A549 (cell line): Measurements from ENCODE around the gene XRCC3. TPM values are rescaled to one million over a fixed set of nuclear protein-coding genes. Genes with fewer than 3 reads are reported as not detected.

ENCODE experiments used
- ATAC-seq, 2 experiments: fragments of 200-7000 bp in 1 of 2; fragments of >200 bp in 1 of 2; cut with Nextera tagmentation in 1 of 2; cut with Tn5 transposase in 1 of 2; 3 replicates each; pipeline versions ENCODE4 v1.8.0 to v1.9.1; 2018 to 2020; ENCODE audit warnings: mild to moderate bottlenecking in 1 of 2, moderate library complexity in 1 of 2
- CTCF ChIA-PET: fragments of 300-600 bp; sonication (Branson Sonifier 250); formaldehyde crosslinking; extraction: SDS; loops from one replicate; lab custom pipeline; 2021; ENCODE audit warnings: antibody characterized with exemption, inconsistent platforms; lab: Yijun Ruan, JAX
- POLR2A ChIA-PET: fragments of 350-600 bp; formaldehyde crosslinking; extraction: SDS; loops from one replicate; lab custom pipeline; 2021; ENCODE audit warnings: antibody characterized with exemption, inconsistent platforms; lab: Yijun Ruan, JAX
- DNase-seq, 2 experiments: peaks; one replicate each; pipeline versions ENCODE4 v3.0.0 to v3.0.0-alpha.2; 2011 to 2016; ENCODE audit warnings: low read depth in 1 of 2, low spot score in 1 of 2
- FAIRE-seq: peaks from 2 replicates; lab custom pipeline; 2011; peaks lifted over from hg19 to GRCh38; lab: Jason Lieb, UNC
- H3K27ac ChIP-seq, 2 experiments: fragments of >200 bp; sonication (Bioruptor Twin); formaldehyde crosslinking; 3 replicates each; pipeline ENCODE4 v1.5.1; 2016 to 2017
- H3K4me1 ChIP-seq: fragments of >200 bp; sonication (Bioruptor Twin); formaldehyde crosslinking; 3 replicates; pipeline ENCODE4 v1.6.1; 2016
- H3K4me2 ChIP-seq: fragments of >200 bp; sonication (Bioruptor Twin); formaldehyde crosslinking; 3 replicates; pipeline ENCODE4 v1.6.1; 2016
- H3K4me3 ChIP-seq: fragments of >200 bp; sonication (Bioruptor Twin); formaldehyde crosslinking; 3 replicates; pipeline ENCODE4 v1.5.1; 2016
- H3K9me3 ChIP-seq: fragments of >200 bp; sonication (Bioruptor Twin); formaldehyde crosslinking; 3 replicates; pipeline ENCODE4 v1.6.1; 2016
- CBX2 ChIP-seq: fragments of 200-600 bp; sonication (generic); IDR thresholded peaks from 2 replicates; pipeline ENCODE4 v1.6.1; 2016; ENCODE audit warnings: low read depth, mild to moderate bottlenecking, borderline replicate concordance
- CHD2 ChIP-seq: fragments of 150-350 bp; IDR thresholded peaks from 2 replicates; pipeline ENCODE4 v1.6.1; 2014; ENCODE audit warnings: low read length; ENCODE audit not compliant: partially characterized antibody
- CTCF ChIP-seq: fragments of >200 bp; sonication (Bioruptor Twin); formaldehyde crosslinking; IDR thresholded peaks from 3 replicates; pipeline ENCODE4 v1.5.1; 2016
- EHF ChIP-seq: fragments of 250-450 bp; sonication (Bioruptor Pico); IDR thresholded peaks from 2 replicates; pipeline ENCODE4 v1.5.0; 2020; ENCODE audit warnings: mild to moderate bottlenecking
- ESRRA ChIP-seq: fragments of 150-350 bp; IDR thresholded peaks from 2 replicates; pipeline ENCODE4 v1.6.1; 2014; ENCODE audit warnings: mild to moderate bottlenecking, low read length, borderline replicate concordance
- FOSB ChIP-seq: fragments of 250-450 bp; sonication (Bioruptor Pico); IDR thresholded peaks from 2 replicates; pipeline ENCODE4 v1.5.0; 2020; ENCODE audit warnings: mild to moderate bottlenecking, moderate library complexity
- GATA3 ChIP-seq: IDR thresholded peaks from 2 replicates; pipeline ENCODE4 v1.6.1; 2012; ENCODE audit warnings: borderline replicate concordance
- JUNB ChIP-seq: fragments of >200 bp; sonication (Bioruptor Twin); formaldehyde crosslinking; IDR thresholded peaks from 2 replicates; pipeline ENCODE4 v1.6.1; 2016
- MAFK ChIP-seq: fragments of 450-650 bp; IDR thresholded peaks from 2 replicates; pipeline ENCODE4 v1.6.1; 2014; ENCODE audit not compliant: partially characterized antibody
- MAX ChIP-seq: IDR thresholded peaks from 2 replicates; pipeline ENCODE4 v1.6.1; 2012
- MYC ChIP-seq: IDR thresholded peaks from 2 replicates; pipeline ENCODE4 v1.6.1; 2012; ENCODE audit warnings: mild to moderate bottlenecking, inconsistent platforms, low read length, improper control_type of control experiment, borderline replicate concordance
- NFE2L2 ChIP-seq: fragments of 150-350 bp; conservative IDR thresholded peaks from 2 replicates; pipeline ENCODE4 v1.6.1; 2014; ENCODE audit warnings: low read length
- NR3C1 ChIP-seq: fragments of >200 bp; sonication (Bioruptor Twin); formaldehyde crosslinking; IDR thresholded peaks from 3 replicates; pipeline ENCODE4 v1.6.1; 2017
- PBX3 ChIP-seq: IDR thresholded peaks from 2 replicates; pipeline ENCODE4 v1.6.1; 2012
- REST ChIP-seq: fragments of 200-600 bp; sonication (generic); IDR thresholded peaks from 2 replicates; pipeline ENCODE4 v1.6.1; 2016; ENCODE audit warnings: antibody characterized with exemption, mild to moderate bottlenecking, moderate library complexity
- TFCP2L1 ChIP-seq: fragments of 250-450 bp; sonication (Bioruptor Pico); IDR thresholded peaks from 2 replicates; pipeline ENCODE4 v1.5.0; 2021; ENCODE audit warnings: mild to moderate bottlenecking
- ZFP36 ChIP-seq: fragments of 450-650 bp; IDR thresholded peaks from 2 replicates; pipeline ENCODE4 v1.6.1; 2014; ENCODE audit warnings: borderline replicate concordance; ENCODE audit not compliant: partially characterized antibody
- ZNF302 ChIP-seq: fragments of 250-450 bp; sonication (Bioruptor Pico); IDR thresholded peaks from 2 replicates; pipeline ENCODE4 v1.9.0; 2021; ENCODE audit warnings: inconsistent platforms, mild to moderate bottlenecking, moderate library complexity
- WGBS: methylation state at CpG from one replicate; pipeline ENCODE4 v1.1.6; 2017; ENCODE audit errors: missing lambda C conversion rate; 5-methylcytosine and 5-hydroxymethylcytosine counted together
- polyA plus RNA-seq, 4 experiments: library from polyadenylated mRNA; depleted of rRNA in 3 of 4; stranded (reverse); fragments of >200 nt; fragmentation: RNase III in 1 of 4; extraction: RNeasy Plus Mini Kit Qiagen cat#74134 plus additional on column Dnase treatment in 1 of 4; gene quantifications; 2 replicates in 3 of 4; 3 replicates in 1 of 4; pipeline ENCODE4 v1.2.3, GENCODE V29; 2011 to 2017

Gene XRCC3
- polyA plus RNA-seq, 2 of the 4 experiments (the other 2 are of a cell fraction), result 23.0 to 28.1 TPM

- FAIRE-seq, result no peak
These were observed 57.8 kb downstream of the XRCC3 start for GRCh38 chr14:103657471-103657870.

GRCh38 chr14:103656756-103657133 lies 58.5 kb downstream of the XRCC3 start:
- POLR2A ChIA-PET, result interaction anchor here (0.6 kb wide), 1 partner anchor 321 kb away, joined by 5 read pairs; no protein-coding TSS in a partner anchor
- no peak overlapping the region for H3K27ac ChIP-seq
- 31% methylated on average over 1 of the region's 1 CpG for WGBS
- no peak for TF ChIP-seq GATA3
- TF ChIP-seq CTCF, result no peak
- no peak for TF ChIP-seq NFE2L2
- no peaks in the 10 kb centered on the region for H3K9me3 ChIP-seq
- peaks cover 2% of the 10 kb centered on the region; the same call in 1 of the 3 replicates for H3K4me1 ChIP-seq
- ATAC-seq (no peak), FAIRE-seq (no peak), DNase-seq (no peak)
- H3K4me2 ChIP-seq, result no peak overlapping the region
- H3K4me3 ChIP-seq, result no peak overlapping the region
- CTCF ChIA-PET, result interaction anchor here (0.6 to 1.2 kb wide), 3 partner anchors 11 to 23 kb away, joined by 3 read pairs; no protein-coding TSS in a partner anchor

More at GRCh38 chr14:103657471-103657870, 57.8 kb downstream of the XRCC3 start:
- 87% methylated on average over 13 of the region's 13 CpGs for WGBS
- DNase-seq (no peak), ATAC-seq (no peak)
- Histone ChIP-seq H3K4me2 (no peak overlapping the region), H3K9me3 (no peaks in the 10 kb centered on the region), H3K4me1 (no peaks in the 10 kb centered on the region), H3K4me3 (no peak overlapping the region), H3K27ac (no peak overlapping the region)
- CTCF ChIA-PET, result interaction anchor here (1.2 kb wide), 1 partner anchor 11 kb away, joined by 3 read pairs; no protein-coding TSS in a partner anchor
- POLR2A ChIA-PET, result interaction anchor here (0.6 kb wide), 1 partner anchor 320 kb away, joined by 5 read pairs; no protein-coding TSS in a partner anchor
- TF ChIP-seq MYC (no peak), NR3C1 (no peak), CHD2 (no peak), ZFP36 (no peak), MAFK (no peak), TFCP2L1 (CRISPR knock-in tag) (no peak), JUNB (no peak), FOSB (CRISPR knock-in tag) (no peak), MAX (no peak), ESRRA (no peak), REST (no peak), ZNF302 (CRISPR knock-in tag) (no peak), EHF (no peak)

GRCh38 chr14:103656031-103656755 lies 59.1 kb downstream of the XRCC3 start:
- no peak for DNase-seq
- ChIA-PET CTCF (interaction anchor here (0.6 to 1.1 kb wide), 2 partner anchors 11 to 23 kb away, joined by 3 read pairs; no protein-coding TSS in a partner anchor), POLR2A (no interaction called here)
- peak in 1 of 2 experiments; percentile 24; a peak in 1 of 6 replicates for ATAC-seq
- Histone ChIP-seq H3K4me3 (no peak overlapping the region), H3K4me1 (peaks cover 8% of the 10 kb centered on the region; the same call in 1 of the 3 replicates), H3K4me2 (no peak overlapping the region), H3K27ac (no peak overlapping the region), H3K9me3 (no peaks in the 10 kb centered on the region)
- TF ChIP-seq CBX2 (no peak), PBX3 (no peak), MAFK (no peak)
- WGBS, result 90% methylated on average over 4 of the region's 4 CpGs
- no peak for FAIRE-seq
